Vagina (tissue), 2 donors: Measurements from ENCODE around the gene BFSP1.

Source experiments
- CTCF ChIP-seq, 3 experiments: fragments of 450-650 bp in 2 of 3; fragments of 200-600 bp in 1 of 3; sonication (generic) in 1 of 3; IDR thresholded peaks; one replicate each; pipeline ENCODE4 v1.5.1; 2017 to 2019; ENCODE audit warnings: antibody characterized with exemption in 3 of 3, mild to moderate bottlenecking in 2 of 3, moderate library complexity in 2 of 3
- POLR2A ChIP-seq, 2 donors: fragments of 450-650 bp; IDR thresholded peaks; one replicate each; pipeline ENCODE4 v1.6.1; 2017; ENCODE audit warnings: antibody characterized with exemption in 2 of 2, mild to moderate bottlenecking in 2 of 2, moderate library complexity in 2 of 2
- POLR2AphosphoS5 ChIP-seq, 2 donors: sonication (generic); formaldehyde crosslinking; IDR thresholded peaks; one replicate each; pipeline ENCODE4 v1.9.0; 2017; ENCODE audit warnings: antibody characterized with exemption in 2 of 2, mild to moderate bottlenecking in 2 of 2, low read depth in 1 of 2; ENCODE audit not compliant: insufficient read depth in 1 of 2

GRCh38 chr20:17445543-17445942 lies 85.6 kb downstream of the BFSP1 start:
- TF ChIP-seq CTCF (IDR thresholded peaks at IDR 0.05) (no peak), POLR2A (IDR thresholded peaks at IDR 0.05) (no peak), POLR2AphosphoS5 (IDR thresholded peaks at IDR 0.05; ENCODE audit: insufficient read depth in 1 of 2, low read depth in 1 of 2) (no peak)
